Measurements from ENCODE around the gene KLF11.
A peak's percentile ranks its signal among the peaks of the same experiment; 100 is the strongest.
"Not testable (repeated sequence)": the region's sequence is repeated elsewhere in the genome, so short reads cannot be mapped to it uniquely, and the experiment has no call there.

The KLF11 gene

DNA sequence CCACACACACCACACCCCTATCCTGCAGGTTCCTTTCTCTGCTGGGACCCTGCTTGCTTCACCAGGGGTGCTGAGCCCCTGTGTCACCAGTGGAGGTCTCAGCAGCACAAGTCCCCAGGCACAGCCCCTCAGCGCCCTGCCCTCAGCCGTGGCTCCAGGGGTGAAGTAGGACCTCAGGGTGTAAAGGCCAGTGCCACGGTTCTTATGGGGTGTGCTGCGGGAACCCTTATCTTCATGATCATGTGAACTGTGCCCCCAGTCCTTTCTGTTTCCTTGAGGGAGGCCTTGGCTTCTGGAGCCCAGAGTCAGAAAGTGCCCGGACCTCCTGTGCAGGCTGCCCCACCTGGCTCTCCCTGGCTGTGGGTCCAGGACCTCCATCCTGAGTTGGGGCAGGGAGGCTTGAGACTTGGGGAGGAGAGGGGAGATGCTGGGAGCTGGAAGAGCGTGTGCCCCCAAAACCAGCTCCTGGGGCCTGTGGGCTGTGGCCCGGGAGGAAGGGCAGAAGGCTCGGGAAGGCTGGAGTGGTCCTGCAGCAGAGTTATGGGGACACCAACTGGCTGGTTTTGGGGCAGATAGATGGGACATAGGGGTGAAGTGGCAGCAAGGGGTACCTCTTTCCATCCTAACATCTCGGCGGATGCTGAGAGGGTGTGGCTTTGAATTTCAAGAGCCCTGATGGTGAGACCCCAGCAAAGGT is 20.2 kb upstream of the KLF11 start:
- DNase-seq (ENCODE audit: low read depth in 3 of 3) = no peak

GRCh38 chr2:10026940-10027569 is 16.3 kb upstream of the KLF11 start:
- no peak for DNase-seq (ENCODE audit: low read depth in 3 of 3)

- DNase-seq (ENCODE audit: low read depth in 3 of 3) = no peak
These were observed 15.6 kb upstream of the KLF11 start for GRCh38 chr2:10027660-10028330.

DNA sequence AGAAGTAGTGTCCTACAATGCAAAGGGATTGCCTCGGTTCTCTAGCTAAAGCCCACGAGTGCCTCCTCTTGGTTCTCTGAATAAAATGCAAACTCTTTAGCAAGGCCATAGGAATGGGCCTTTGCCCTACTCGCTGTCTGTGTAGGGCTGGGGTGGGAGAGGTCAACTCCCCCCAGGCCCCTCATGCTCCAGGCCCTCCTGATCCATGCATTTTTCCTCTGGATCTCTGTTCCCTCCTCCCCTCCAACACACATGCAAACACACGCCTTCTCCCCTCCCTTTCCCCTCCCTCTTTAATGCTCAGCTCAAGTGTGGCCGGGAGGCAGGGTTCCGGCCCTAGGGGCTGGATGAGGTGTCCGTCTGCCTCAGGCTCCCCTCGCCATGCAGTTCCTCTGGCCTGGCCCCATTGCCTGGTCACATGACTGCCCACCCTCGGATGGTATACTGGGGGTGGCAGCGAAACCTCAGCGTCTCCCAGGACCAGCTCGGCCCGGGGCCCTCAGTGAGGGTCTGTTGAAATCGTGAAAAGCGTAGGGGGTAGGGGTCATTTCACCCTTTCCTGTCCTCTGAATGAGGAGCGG is 14.9 kb upstream of the KLF11 start:
- no peak for DNase-seq (ENCODE audit: low read depth in 3 of 3)

DNA sequence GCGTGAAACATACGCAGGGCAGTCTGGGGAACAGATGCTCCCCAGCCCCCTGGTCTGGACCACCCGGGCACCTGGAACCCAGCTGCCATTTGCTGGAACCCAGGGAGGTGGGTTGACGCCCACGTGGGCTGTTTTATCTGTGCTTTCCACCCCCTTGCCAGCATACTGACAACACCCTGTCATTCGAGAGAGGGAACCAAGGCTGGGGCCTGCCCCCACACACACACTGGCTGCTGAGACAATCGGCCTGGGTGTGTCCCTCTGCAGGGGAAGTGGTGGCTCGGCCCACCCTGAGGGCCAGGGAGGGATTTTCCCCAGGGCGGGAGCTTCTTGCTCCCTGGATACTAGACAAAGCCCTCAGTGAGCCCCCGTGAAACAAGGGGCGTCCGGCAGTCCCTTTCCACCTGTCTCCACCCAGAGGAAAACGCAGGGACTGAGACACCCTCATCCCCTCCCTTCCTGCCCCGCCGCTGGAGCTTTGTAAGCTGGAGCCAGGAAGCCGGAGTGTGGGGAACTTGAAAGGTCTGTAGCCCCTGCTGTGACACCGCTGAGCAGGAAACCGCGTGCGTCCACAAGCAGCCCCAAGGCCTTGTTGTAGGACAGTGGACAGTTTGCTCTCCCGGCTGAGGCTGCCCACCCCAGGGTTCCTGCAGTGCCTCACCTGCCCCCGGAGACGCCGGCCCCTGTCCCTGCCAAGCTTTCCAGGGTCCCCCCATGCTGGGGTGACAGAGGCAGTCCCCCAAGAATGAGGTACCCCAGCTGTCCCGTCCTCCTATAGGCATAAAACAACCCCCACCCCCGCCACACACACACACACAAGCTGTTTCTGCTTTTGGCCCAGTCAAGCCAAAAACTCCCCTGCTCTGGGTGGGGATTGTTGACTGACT is 14.1 kb upstream of the KLF11 start:
- peak in 2 of 3 experiments; percentile 26 to 33 for DNase-seq (ENCODE audit: low read depth in 3 of 3)

DNA sequence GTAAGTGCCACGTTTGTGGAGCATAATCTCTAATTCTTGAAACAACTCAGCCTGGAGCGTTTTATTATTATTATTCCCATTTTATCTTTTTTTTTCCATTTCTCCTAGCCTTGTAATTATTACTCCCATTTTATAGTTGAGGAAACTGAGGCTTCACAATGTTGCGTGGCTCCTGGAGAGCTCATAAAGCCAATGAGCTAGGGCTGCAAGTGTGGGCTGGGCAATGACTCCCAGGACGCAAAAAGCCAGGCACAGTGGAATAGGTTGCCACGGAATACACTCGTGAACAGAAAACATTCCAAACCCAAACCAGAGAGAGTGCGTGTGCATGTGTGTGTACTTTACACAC is 13.5 kb upstream of the KLF11 start:
- no peak for DNase-seq (ENCODE audit: low read depth in 3 of 3)

- DNase-seq (ENCODE audit: low read depth in 3 of 3) = no peak
These were observed 13.0 kb upstream of the KLF11 start for GRCh38 chr2:10030311-10030736.

- not testable (repeated sequence) for DNase-seq (ENCODE audit: low read depth in 3 of 3)
These were observed 12.6 kb upstream of the KLF11 start for GRCh38 chr2:10030798-10031197.

GRCh38 chr2:10031886-10032745 is 11.2 kb upstream of the KLF11 start:
- DNase-seq (ENCODE audit: low read depth in 3 of 3) = no peak

DNA sequence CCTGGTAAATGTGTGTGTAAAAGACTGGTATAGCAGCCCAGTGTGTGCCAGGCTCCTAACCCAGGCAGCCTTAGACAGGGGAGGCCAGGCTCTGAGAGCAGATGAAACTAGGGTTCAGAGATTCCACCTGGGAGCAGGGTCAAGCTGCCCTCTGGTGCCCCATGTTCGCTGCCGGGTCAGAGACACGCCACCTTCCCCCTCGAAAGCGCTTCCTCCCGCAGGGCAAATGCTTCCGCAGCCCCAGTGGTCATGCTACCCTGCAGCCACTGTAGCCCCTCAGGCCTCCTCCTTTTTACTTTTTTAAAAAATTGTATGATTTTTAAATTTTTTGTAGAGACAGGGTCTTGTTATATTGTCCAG is 10.6 kb upstream of the KLF11 start:
- DNase-seq (ENCODE audit: low read depth in 3 of 3) = no peak

- no peak for DNase-seq (ENCODE audit: low read depth in 3 of 3)
These were observed 9.9 kb upstream of the KLF11 start for GRCh38 chr2:10033251-10034006.

DNA sequence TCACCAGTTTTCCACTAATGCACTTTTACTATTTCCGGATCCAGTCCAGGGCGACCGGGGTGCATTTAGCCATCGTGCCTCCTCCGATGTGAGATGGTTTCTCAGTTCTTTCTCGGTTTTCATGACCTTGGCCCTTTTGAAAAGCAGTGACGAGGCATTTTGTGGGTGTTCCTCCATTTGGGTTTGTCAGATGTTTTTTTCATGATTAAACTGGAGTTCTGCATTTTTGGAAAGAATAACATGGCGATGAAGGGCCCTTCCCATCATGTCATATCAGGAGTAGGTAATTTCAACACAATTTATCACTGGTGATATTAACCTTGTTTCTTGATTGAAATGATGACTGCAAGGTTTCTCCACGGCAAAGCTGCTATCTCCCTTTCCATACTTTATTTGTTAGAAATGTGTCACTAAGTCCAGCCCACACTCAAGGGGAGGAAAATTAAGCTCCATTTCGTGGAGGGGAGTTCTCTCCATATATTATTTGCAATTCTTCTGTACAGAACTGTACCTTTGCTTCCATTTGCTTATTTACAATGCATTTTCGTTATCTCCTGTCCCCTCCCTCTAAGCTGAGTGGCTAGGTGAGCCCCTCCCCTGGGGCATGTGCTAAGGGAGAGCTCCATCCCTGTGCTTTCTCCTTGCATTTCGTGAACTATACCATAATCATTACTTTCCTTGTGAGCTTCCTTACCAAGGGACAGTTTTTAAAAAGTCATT is 8.9 kb upstream of the KLF11 start:
- no peak for DNase-seq (ENCODE audit: low read depth in 3 of 3)

DNA sequence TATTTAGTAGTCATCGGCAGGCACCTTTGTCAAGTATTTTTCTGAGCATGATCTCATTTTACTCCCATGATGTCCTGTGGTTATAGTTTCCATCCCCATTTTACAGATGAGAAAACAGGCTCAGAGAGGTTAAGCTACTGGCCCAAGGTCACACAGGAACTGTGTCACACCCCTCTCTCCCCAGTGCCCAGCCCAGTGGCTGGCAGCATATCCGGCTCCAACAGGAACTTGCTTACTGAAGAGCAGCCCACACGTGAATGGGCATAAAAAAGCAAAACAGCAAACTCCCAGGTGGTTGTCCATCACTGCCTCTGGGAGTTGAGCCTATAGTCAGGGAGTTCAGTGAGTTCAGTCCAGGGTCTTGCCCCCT is 8.3 kb upstream of the KLF11 start:
- DNase-seq (ENCODE audit: low read depth in 3 of 3) = no peak

DNA sequence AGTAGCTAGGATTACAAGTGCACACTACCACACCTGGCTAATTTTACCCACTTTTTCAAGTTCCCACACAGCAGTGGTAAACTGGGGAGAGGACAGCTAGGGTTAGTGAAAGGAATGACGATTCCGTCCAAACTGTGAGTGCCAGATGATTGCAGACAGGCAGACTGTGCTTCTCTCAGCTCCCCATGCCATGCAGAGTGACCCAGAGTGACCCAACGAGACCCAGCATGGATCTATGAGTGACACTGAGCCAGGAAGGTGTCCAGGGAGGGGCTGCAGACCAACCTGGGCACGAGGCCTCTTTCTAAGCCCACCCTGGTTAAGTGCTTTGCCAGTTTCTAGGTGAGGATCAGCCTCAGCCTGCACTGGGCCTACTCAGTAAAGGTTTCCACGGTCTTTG is 7.7 kb upstream of the KLF11 start:
- no peak for DNase-seq (ENCODE audit: low read depth in 3 of 3)

DNA sequence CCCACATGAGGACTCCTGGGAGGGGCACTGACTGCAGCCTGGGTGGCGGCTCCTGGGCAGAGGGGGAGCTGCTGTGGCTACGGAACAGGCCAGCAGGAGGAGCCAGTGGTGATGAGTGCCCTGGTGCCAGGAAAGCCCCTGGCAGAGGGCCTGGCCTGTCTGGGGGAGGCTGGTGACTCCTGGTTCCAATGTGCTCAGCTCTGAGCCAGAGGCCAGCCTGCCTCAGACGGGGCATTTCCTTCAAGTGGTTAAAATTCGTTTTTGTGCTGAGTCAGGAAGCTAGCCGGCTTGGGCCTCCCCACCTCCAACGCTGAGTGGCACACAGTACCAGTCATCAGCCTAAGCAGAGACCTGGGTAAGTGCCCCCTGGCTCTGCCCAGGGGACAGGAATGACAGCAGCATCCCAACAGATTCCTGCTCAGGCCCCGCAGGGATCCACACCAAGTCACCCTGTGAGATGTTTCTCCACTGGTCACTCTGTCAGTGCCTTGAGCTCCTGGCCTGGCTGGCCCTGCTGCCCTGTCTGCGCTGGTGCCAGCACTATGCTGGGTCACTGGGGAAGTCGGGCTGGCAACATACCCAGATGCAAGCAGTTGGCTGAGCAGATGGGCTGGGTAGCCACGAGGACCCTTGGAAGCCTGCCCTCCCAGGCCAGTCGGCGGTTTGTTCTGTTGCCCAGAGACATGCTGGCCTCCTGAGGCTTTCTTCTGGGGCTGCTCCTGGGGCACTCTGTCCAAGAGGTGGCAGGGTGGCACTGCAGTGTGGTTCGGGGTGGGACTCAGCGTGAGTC is 7.1 kb upstream of the KLF11 start:
- no peak for DNase-seq (ENCODE audit: low read depth in 3 of 3)

DNA sequence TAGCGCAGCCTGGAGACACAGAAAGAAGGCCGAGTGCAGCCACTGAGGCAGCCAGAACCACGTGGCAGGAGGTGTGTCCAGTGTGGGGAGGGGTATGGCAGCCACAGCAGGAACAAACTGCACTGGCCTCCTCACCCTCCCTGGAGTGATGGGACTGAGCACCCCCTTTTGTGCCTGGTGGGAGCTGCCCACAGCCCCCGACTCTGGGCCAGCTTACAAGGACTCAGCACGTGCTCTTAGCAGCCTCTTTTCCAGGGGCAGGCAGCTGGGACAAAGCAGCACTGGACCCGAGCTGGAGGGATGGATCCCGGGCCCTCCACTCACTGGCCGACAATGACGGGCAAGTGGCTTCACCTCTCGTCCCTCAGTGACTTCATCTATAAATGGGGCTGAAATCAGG is 5.2 kb upstream of the KLF11 start:
- DNase-seq (ENCODE audit: low read depth in 3 of 3) = no peak

- no peak for DNase-seq (ENCODE audit: low read depth in 3 of 3)
These were observed 4.6 kb upstream of the KLF11 start for GRCh38 chr2:10038716-10039115.

DNA sequence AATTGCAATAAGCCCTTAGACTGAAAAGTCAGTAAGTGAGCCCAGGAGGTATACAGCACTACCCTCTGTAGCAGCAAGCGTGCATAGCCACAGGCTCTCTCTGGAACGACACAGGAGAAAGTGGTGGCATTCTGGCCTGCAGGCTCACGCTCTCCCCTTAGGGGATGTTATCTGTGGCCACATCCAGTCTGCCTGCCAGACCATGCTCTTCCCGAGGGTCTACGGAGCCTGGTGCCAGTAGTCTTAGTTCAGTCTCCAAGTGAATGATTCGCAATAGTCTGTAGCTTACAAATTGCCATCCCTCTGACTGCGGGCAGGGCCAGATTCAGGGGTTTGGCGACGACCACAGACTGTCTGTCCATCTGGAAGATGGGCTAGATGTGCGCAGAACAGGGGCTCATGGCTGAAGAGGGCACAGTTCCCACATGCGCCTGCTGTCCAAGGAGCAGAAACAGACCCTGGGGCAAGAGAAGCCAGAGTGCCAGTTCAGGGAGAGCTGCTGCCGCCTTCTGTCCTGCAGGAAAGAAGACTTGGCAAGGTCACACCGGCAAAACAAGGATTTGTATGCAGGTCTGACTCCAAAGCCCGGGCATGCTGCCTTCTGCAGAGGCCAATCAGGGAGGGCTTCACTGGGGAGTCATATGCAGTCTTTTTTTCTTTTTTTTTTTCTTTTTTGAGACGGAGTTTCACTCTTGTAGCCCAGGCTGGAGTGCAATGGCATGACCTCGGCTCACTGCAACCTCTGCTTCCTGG is 3.5 kb upstream of the KLF11 start:
- DNase-seq (ENCODE audit: low read depth in 3 of 3) = no peak
